GM18873 (cell line): ENCODE results near the gene BCAS3.

Experiments
- ATAC-seq: cut with Tn5 transposase; IDR thresholded peaks from one replicate; pipeline ENCODE4 v1.9.1; 2021; ENCODE audit warnings: mild to moderate bottlenecking, moderate library complexity, moderate number of reproducible peaks; ENCODE audit not compliant: unreplicated experiment, low FRiP score

BCAS3 gene

DNA sequence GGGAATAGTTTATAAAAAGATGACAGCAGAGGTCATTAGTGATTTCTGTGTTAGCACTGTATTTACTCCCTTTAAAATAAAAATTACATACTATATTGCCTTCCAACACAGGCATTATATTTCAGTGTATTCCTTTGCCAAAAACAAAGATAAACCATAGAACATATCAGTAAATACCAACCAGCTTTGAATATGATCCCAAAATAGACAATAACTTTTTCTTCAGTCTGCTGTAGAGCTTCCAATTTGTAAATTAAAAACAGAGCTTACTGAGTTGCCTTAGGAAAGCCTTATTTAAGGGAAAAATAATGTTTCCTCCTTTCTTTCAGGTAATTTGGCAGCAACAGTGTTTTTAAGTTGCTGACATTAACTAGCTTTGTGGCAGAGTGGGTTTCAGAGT is 369.9 kb downstream of the BCAS3 start:
- no peak for ATAC-seq

DNA sequence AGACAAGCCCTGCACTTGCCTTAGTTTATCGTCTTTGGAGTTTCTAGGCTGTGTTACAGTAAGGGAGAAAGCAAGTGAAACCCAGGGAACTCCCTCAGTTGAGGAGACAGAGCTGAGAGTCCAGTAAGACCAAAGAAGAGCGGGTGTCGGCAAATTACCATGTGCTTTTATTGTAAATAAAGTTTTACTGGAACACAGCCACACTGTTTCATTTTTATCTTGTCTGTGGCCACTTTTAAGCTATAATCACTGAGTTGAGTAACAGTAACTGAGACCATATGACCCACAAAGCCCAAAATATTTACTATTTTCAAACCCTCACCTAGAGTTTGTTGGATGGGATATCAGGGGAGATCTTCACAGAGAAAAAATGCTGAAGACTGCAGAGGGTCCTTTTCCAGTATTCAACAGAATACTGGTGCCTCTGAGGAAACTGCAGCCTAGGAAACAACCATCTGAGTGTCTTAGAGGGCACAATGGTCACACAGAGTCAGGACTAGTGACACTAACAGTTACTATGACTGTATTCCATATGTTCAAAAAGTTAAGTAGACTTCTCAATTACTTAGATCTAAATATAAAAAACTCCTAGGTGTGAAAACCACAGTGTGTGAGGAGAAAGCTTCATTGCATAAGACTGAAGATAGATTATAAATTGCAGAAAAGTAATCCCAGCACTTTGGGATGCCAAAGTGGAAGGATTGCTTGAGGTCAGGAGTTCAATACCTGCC is 370.9 kb downstream of the BCAS3 start:
- ATAC-seq: no peak

DNA sequence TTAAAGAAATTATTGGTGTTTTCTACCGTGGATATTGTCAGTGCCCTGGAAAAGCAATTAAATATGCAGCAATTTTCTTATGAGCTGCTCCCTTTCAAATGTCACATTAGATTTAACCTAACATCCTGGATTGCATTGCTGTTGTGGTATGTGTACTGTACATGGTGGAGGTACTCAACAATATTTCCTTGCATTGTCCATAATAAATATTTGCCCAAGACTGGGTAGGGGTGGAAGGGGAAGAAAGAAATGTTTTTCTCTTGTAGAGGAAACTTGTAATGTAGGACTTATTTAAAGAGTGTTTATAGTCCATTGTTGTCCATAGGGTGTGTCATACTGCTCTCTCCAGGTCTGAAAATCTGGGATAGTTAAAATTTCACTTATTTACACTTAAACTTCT is 375.8 kb downstream of the BCAS3 start:
- no peak for ATAC-seq

DNA sequence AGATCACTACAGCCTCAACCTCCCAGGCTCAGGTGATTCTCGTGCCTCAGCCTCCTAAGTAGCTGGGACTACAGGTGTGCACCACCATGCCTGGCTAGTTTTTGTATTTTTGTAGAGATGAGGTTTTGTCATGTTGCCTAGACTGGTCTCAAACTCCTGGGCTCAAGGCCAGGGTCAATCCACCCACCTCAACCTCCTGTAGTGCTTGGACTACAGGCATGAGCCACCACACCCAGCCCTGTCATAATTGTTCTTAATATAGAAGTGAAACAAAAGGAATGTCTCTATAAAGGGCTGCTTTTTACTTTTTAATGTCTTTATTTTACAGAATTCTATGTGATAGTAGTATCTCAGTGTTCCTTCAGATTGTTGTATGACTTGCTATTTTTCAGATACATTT is 376.8 kb downstream of the BCAS3 start:
- no peak for ATAC-seq

DNA sequence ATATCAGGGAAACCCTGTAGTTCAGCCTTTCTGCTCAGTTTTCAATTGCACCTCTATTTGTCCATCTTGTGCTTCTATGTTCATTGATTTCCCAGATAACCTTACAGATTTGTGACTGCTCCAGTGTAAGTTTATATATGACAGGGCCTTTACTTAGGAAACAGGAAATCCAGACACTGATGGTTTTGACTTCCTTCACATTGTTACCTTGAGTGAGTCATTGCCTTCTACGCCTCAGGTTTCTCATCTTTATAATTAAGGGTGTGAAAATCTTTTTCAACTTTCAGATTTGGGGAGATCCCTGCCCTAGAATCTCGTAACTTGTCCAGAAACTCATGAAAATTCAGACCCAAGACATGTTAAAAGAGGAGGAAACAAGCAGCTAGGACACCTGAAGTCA is 379.6 kb downstream of the BCAS3 start:
- no peak for ATAC-seq

DNA sequence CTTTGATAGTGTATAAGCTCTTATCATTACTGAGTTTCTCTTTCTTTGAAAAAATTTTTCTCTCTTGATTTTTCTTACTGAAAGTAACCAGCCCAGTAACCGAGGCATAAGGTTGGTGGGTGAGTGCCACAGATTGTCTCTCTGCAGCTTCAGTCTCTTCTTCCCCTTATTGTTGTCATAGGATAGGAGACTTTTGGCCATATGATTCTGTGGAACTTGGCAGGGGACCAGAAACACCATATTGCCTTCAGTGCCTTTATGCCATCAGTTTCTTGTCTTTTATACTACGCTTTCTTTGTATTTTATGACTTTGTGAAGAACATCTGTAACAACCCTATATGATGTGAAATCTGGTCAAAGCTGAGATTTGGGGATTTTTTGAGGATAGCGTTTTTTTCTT is 380.4 kb downstream of the BCAS3 start:
- no peak for ATAC-seq

DNA sequence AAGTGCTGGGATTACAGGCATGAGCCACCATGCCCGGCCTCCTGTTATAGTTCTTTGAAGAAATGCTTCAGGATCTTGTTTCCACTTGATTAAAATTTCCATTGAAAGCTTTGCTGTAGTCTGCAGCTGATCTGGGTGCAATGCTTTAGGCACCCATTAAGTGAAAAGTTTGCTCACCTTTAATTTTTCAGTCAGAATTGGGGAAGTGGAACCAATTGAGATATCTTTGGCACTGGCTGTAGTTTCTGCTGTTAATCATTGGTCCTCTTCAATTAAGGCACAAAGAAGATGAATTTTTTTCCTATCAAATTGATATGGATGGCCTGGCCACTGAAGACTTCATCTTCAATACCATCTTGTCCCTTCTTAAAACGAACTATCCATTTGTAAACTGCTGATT is 385.9 kb downstream of the BCAS3 start:
- no peak for ATAC-seq

DNA sequence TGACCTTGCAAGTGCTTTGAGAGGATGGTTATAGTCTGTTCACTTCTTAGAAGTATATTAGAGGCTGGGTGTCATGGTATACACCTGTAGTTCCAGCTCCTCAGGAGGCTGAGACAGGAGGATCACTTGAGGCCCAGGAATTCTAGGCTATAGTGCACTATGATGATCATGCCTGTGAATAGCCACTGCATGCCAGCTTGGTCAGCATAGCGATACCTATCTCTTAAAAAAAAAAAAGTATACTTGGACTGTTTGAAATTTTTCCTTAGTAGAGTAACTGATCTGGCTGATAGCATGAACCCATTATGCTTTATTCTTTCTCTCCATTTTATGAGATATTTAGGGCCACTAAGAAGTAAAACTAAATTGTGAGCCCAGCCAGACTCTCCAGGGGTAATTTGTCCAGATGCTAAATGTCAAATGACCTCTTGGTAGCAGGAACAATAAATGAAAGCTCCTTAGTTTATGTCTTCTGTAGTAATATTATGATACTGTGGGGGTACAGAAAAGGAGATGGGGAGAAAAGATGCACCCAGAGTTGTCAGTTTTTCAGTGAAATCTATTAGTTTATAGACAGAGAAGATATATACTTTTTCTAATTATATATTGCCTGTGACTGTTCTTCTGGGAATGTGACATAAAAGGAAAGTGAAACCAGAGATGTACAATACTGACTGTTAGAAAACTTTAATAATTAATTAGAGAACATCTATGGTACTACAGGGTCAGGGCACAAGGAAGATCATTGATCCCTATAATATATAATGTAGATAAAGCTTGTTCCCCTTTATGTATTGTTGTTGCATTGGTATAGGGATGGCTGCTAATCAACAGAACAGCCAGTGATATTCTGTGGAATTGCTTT is 386.7 kb downstream of the BCAS3 start:
- no peak for ATAC-seq

DNA sequence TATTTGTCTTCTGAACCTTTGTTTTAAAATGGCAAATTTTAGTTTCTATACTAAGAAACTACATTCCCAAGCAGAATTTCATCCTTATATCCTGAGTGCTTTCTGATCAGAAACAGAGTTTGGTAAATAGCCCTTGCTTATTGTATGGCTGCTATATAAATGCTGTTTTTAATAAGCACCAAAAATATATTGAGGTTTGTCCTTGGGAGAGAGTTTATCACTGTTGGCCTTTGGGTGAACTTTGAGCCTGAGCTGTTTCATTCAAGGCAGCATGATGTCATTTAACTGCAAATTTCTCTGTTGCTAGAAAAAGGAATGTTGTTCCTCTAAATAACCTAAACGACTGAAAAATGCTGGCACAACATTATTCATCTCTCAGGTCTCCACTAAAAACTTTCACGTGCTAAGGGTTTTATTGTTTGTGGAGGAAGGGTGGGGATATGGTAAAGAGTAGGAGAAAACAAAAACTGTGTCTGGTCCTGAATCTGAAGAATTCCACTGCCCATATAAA is 387.7 kb downstream of the BCAS3 start:
- no peak for ATAC-seq

DNA sequence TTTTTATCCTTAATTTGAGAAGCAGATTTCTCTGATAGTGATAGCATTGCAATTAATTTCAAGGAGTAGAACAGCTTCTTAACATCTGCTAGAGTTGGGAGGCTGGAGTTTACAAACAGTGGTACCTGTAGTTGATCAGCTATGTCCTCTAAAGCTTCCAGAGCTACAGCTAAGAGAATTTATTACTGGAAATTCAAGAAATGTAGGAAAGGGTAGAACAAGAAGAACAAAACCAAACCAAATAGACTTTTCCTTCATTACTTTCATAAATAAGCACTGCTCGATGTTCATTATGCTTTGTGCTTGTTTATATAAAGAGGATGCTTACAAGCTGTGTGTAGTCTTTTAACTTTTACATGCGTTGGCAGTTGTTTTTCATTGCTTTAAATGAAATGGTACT is 388.4 kb downstream of the BCAS3 start:
- ATAC-seq: no peak

DNA sequence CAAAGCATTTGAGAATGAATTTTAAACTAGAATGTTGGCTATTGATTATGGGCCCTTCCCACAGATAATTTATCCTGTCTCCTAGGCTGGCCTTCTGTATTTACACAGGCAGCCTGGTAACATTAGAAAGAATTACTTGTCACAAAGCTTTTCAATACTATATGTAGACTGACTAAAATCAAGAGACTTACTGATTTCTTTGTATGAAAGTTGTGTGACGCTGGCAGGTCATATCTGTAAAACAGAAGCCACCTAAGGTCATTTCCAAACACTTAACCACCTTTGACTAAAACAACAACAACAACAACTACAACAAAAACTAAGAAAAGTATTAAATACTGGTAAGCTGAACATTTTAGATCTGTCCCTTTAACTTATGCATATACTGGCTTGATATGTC is 393.0 kb downstream of the BCAS3 start:
- ATAC-seq: no peak

DNA sequence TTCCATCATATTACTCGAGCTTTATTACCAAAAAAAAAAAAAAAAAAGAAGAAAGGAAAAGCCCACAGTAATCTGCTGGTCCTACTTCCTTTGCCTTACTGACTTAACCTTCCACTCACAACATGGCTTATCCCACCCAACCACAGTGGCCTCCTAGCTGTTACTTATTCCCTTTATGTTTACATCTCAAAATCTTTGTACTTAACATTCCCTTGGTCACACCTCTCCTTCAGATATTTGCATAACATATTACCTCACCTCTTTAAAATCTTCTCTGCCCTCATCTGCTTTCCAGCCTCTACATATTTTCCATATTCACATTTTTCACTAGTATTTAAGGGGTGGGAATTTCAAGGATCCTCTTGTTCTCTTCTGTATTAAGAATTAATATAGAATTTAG is 395.0 kb downstream of the BCAS3 start:
- no peak for ATAC-seq

DNA sequence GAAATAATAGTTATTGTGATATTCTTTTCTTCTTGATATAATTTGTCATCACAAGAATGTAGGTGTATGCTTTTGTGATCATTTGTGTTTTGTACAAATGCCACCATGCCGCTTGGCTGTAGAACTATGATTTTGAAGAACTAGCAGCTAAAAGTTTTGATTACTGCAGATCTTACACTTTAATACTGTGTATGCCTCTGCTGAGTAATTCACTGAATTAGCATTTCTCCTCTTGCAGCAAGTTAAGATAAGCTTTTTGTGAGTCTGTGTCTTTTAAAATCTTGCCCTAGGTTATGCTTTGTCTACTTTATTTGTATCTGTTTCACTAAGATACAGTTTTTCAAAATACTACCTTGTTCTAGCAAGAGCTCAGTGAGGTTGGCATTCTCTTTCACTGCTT is 395.5 kb downstream of the BCAS3 start:
- ATAC-seq: no peak

DNA sequence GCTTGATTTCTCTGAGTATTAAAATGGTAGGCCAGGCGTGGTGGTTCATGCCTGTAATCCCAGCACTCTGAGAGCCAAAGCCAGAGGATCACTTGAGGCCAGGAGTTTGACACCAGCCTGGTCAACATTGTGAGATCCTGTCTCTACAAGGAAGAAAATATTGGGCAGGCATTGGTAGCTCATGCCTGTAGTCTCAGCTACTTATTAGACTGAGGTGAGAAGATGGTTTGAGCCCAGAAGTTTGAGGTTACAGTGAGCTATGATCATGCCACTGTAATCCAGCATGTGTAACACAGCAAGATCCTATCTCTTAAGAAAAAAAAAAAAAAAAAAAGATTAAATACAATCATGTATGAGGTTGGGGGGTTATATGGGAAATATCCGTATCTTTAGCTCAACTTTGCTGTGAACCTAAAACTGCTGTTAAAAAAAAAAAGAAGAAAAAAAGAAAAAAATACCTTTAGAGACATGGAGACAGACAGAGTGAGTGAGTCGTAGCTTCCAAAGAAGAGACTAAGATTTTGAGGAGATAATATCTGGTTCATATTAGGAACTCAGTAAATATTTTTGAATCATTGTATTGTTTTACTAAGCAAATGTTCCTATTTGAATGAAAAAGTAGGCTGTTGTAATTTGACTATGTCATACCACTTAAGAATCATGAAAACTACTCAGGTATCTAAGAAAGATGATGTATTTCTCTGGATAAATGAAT is 396.3 kb downstream of the BCAS3 start:
- ATAC-seq: no peak

DNA sequence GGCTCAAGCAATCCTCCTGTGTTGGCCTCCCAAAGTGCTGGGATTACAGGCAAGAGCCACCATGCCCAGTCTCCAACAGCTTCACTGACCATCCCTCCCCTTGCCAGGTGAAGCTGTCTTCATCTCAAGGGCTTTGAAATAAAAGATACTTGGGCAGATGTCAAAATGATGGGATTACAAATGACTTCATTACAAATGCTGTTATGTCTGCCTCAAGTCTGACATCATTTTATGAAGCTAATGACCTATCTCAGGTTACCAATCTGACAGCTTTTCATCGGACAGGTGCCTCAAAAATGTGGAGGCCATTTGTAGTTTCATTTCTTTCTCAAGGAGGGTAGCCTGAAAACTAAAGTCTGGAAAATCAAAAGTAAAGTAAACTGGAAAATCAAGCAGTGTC is 398.3 kb downstream of the BCAS3 start:
- no peak for ATAC-seq

DNA sequence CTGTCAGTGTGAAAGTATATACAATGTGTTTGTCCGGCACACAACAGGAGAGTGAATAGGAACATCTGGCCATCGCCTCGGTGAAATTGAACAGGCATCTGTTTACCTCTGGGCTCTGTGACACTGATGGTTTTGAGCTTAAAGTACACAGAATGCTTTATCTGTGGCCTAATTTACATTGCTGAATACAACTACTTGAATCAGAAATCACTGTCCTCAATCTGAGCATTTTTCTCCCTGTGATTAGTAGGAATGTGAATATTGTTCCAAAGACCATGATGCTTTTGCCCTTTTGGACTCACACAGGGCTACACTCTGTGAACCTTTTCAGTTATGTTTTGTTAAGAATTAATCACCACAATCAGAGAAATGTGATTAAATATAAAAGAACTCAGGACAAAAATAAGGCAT is 399.0 kb downstream of the BCAS3 start:
- no peak for ATAC-seq

DNA sequence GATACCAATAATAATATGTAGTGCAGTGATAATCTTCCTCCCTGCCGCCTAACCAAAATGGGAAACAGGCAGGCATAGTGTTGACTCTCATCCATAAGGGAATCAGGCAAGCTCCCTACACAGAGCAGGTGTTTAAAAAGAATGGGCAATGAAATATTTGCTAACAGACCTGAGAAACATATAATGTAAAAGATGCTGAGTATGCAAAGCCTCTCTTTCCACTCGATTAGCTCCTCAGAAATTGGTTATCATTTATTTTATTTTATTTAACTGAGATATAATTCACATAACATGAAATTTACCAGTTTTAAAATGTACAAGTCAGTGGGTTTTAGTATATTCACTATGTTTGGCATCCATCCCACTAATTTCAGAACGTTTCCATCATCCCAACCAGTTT is 404.3 kb downstream of the BCAS3 start:
- ATAC-seq: no peak

DNA sequence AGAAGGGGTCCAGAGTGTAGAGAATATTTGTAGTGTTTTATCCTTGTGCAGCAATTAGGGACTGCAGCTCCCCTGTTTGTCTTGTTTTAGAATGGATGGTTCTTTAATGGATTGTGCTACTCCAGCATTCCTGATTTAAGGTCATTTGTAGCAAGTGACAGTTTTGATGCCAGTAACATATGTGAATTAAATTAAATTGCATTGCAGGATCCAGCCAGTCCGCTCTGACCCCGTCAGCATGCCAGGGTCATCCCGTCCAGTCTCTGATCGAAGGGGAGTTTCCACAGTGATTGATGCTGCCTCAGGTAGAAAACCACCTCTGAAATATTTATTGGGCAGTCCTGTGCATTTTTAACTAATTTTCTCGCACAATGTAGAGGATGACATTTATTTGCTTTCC is 406.6 kb downstream of the BCAS3 start:
- ATAC-seq: no peak

DNA sequence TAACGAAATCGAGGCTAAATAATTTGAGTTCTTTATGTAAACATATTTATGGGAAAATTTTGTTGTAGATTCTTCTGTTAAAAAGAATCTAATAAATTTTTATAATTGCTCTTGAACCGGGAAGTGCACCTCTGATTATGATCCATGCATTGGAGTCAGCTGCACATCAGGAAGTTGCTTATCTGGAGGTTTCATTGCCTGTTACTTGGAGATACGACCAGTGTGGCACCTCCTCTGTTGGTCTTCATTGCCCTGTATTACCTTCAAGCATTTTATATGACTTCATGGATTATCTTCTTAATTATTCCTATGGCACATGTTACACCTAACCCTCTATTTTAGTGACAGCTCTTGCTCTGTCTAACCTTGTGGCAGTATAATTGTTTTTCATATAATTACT is 409.4 kb downstream of the BCAS3 start:
- no peak for ATAC-seq

DNA sequence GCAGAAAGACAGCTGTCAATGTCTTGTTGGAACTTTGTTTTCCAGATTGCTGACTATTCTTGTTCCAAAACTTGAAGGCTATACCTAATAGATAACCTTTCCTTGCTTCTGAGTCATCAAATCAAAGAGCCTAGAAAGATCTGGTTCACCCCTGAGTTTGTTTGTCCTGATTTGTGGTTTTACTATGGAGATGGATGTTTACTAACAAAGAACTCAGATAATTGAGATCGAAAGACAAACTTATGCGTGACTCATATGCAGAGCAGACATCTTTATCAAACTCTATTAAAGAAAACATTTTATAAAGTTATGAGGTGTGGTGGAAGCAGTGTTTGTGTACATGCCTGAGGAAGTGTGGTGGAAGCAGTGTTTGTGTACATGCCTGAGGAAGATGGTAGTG is 410.9 kb downstream of the BCAS3 start:
- ATAC-seq: no peak

DNA sequence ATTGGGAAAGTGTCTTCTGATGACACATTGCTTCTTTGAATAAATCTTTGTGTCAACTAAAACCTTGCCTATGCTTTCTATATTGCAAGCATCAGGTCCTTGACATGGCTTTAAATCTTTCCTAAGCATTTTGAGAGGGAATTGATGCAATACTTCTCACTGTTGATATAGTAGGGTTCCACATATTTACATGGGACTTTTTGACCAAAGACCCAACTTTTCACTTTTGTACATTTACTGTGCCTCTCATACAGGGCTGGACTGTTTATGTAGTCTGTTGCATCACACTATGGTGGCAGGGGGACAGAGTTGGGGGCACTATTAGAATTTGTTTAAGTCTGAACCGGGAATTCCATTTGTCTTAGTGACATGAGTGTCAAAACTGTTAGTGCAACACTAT is 413.4 kb downstream of the BCAS3 start:
- ATAC-seq: no peak
